ENCODE results near the gene DYRK1A. TPM values are rescaled to one million over a fixed set of nuclear protein-coding genes. Genes with fewer than 3 reads are reported as not detected.

Gene DYRK1A
- polyA plus RNA-seq, 1 donor (not counting 4 experiments of a cell fraction or from before 2014, with no cell fraction given), result 25.3 TPM

- Histone ChIP-seq H2AFZ (ENCODE audit: control insufficient read depth, low read length) (no peak overlapping the region), H3K9me1 (ENCODE audit: control insufficient read depth, extremely low read depth, insufficient read depth, low read length) (no peaks in the 10 kb centered on the region), H3K36me3 (ENCODE audit: control insufficient read depth in 2 of 2, extremely low read depth in 1 of 2, insufficient read depth in 2 of 2, low read length in 2 of 2) (no peaks in the 10 kb centered on the region), H3K9ac (ENCODE audit: control insufficient read depth, extremely low read depth, insufficient read depth, low read length) (no peak overlapping the region), H4K20me1 (ENCODE audit: control insufficient read depth, extremely low read depth, insufficient read depth, low read length) (no peaks in the 10 kb centered on the region), H3K27ac (ENCODE audit: control insufficient read depth, insufficient read depth, low read length) (no peak overlapping the region), H3K4me2 (ENCODE audit: control insufficient read depth, extremely low read depth, insufficient read depth, low read depth, low read length) (no peak overlapping the region), H3K4me3 (ENCODE audit: control insufficient read depth in 2 of 3, extremely low read depth in 1 of 3, insufficient read depth in 2 of 3, low read depth in 1 of 3, low read length in 3 of 3) (no peak overlapping the region), H3K4me1 (ENCODE audit: control insufficient read depth, extremely low read depth, insufficient read depth, low read length) (peaks cover 3% of the 10 kb centered on the region), H3K79me2 (ENCODE audit: control insufficient read depth, insufficient read depth, low read length) (no peaks in the 10 kb centered on the region), H3K27me3 (ENCODE audit: control insufficient read depth, extremely low read depth, insufficient read depth, low read length) (peaks cover 9% of the 10 kb centered on the region), H3K9me3 (ENCODE audit: control insufficient read depth, low read depth, low read length) (no peaks in the 10 kb centered on the region)
- TF ChIP-seq EZH2 (IDR thresholded peaks at IDR 0.05; ENCODE audit: low read length), result no peak
- TF ChIP-seq, protein P1, sequence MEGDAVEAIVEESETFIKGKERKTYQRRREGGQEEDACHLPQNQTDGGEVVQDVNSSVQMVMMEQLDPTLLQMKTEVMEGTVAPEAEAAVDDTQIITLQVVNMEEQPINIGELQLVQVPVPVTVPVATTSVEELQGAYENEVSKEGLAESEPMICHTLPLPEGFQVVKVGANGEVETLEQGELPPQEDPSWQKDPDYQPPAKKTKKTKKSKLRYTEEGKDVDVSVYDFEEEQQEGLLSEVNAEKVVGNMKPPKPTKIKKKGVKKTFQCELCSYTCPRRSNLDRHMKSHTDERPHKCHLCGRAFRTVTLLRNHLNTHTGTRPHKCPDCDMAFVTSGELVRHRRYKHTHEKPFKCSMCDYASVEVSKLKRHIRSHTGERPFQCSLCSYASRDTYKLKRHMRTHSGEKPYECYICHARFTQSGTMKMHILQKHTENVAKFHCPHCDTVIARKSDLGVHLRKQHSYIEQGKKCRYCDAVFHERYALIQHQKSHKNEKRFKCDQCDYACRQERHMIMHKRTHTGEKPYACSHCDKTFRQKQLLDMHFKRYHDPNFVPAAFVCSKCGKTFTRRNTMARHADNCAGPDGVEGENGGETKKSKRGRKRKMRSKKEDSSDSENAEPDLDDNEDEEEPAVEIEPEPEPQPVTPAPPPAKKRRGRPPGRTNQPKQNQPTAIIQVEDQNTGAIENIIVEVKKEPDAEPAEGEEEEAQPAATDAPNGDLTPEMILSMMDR (optimal IDR thresholded peaks at IDR 0.05 in 1 of 3, IDR thresholded peaks at IDR 0.05 in 1 of 3, conservative IDR thresholded peaks at IDR 0.05 in 1 of 3; ENCODE audit: extremely low read depth in 1 of 3, insufficient read depth in 2 of 3, low read length in 3 of 3), result no peak
- no peak for FAIRE-seq
- dilution Hi-C loops (cut with MboI; ENCODE audit: extremely low pct_ligation_motif_present, low sequenced_read_pairs), result no loop called here
- no peak for DNase-seq (ENCODE audit: low read depth, low spot score)
Observed at GRCh38 chr21:37527103-37527502, 160.5 kb downstream of the DYRK1A start.

GRCh38 chr21:37527716-37528115, 161.1 kb downstream of the DYRK1A start:
- Histone ChIP-seq H4K20me1 (ENCODE audit: control insufficient read depth, extremely low read depth, insufficient read depth, low read length) (no peaks in the 10 kb centered on the region), H3K4me1 (ENCODE audit: control insufficient read depth, extremely low read depth, insufficient read depth, low read length) (peaks cover 5% of the 10 kb centered on the region), H3K9me1 (ENCODE audit: control insufficient read depth, extremely low read depth, insufficient read depth, low read length) (no peaks in the 10 kb centered on the region), H3K79me2 (ENCODE audit: control insufficient read depth, insufficient read depth, low read length) (no peaks in the 10 kb centered on the region), H3K27me3 (ENCODE audit: control insufficient read depth, extremely low read depth, insufficient read depth, low read length) (peaks cover 9% of the 10 kb centered on the region), H3K9me3 (ENCODE audit: control insufficient read depth, low read depth, low read length) (no peaks in the 10 kb centered on the region), H3K27ac (ENCODE audit: control insufficient read depth, insufficient read depth, low read length) (no peak overlapping the region), H3K36me3 (ENCODE audit: control insufficient read depth in 2 of 2, extremely low read depth in 1 of 2, insufficient read depth in 2 of 2, low read length in 2 of 2) (no peaks in the 10 kb centered on the region), H3K4me3 (ENCODE audit: control insufficient read depth in 2 of 3, extremely low read depth in 1 of 3, insufficient read depth in 2 of 3, low read depth in 1 of 3, low read length in 3 of 3) (no peak overlapping the region), H3K9ac (ENCODE audit: control insufficient read depth, extremely low read depth, insufficient read depth, low read length) (no peak overlapping the region), H2AFZ (ENCODE audit: control insufficient read depth, low read length) (no peak overlapping the region), H3K4me2 (ENCODE audit: control insufficient read depth, extremely low read depth, insufficient read depth, low read depth, low read length) (no peak overlapping the region)
- DNase-seq (ENCODE audit: low read depth, low spot score) (no peak), FAIRE-seq (no peak)
- dilution Hi-C loops (cut with MboI; ENCODE audit: extremely low pct_ligation_motif_present, low sequenced_read_pairs), result no loop called here
- TF ChIP-seq, protein P1 (optimal IDR thresholded peaks at IDR 0.05 in 1 of 3, IDR thresholded peaks at IDR 0.05 in 1 of 3, conservative IDR thresholded peaks at IDR 0.05 in 1 of 3; ENCODE audit: extremely low read depth in 1 of 3, insufficient read depth in 2 of 3, low read length in 3 of 3), result no peak
- no peak for TF ChIP-seq EZH2 (IDR thresholded peaks at IDR 0.05; ENCODE audit: low read length)
